Measurements from ENCODE around the gene PALMD.
A peak's percentile ranks its signal among the peaks of the same experiment; 100 is the strongest.

PALMD gene

DNA sequence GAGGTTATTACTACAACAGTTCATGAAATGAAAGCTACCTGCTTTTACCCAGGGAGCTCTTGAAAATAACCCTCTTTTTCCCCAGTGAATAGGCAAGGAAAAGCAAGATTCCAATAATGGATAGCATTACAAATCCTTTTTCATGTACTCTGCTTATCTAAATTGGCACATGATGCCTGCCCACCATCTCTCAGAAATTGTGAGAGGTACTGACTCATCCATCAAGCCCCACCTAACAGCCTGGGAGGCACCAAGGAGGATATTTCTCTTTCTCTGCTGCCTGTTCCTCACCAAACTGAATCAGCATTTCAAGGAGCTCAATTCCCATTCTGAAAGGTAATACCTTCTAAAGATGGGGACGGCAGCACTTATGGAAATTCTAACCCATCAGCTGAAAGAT, 34.4 kb downstream of the PALMD start:
- H3K4me3 ChIP-seq (ENCODE audit: low read length), result no peak overlapping the region
- TF ChIP-seq, protein P1, sequence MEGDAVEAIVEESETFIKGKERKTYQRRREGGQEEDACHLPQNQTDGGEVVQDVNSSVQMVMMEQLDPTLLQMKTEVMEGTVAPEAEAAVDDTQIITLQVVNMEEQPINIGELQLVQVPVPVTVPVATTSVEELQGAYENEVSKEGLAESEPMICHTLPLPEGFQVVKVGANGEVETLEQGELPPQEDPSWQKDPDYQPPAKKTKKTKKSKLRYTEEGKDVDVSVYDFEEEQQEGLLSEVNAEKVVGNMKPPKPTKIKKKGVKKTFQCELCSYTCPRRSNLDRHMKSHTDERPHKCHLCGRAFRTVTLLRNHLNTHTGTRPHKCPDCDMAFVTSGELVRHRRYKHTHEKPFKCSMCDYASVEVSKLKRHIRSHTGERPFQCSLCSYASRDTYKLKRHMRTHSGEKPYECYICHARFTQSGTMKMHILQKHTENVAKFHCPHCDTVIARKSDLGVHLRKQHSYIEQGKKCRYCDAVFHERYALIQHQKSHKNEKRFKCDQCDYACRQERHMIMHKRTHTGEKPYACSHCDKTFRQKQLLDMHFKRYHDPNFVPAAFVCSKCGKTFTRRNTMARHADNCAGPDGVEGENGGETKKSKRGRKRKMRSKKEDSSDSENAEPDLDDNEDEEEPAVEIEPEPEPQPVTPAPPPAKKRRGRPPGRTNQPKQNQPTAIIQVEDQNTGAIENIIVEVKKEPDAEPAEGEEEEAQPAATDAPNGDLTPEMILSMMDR (IDR thresholded peaks at IDR 0.05; ENCODE audit: insufficient read depth, low read depth, low read length, missing control alignments), result no peak
- DNase-seq (ENCODE audit: low read depth), result peak; percentile 54

DNA sequence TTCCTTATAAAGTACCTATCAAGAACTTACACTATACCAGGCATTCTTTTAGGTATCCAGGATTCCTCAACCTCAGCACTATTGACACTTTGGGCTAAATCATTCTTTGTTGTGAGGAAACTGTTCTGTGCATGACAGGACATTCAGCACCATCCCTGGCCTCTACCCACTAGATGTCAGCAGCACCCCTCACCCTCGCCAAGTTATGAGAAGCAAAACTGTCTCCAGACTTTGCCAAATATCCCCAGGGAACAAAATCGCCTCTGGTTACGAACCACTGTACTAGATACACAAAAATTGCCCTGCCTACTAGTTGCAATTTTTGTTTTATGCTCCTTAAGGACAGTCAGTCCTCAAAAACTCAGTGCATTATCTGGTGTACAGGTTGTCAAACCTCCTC, 35.7 kb downstream of the PALMD start:
- TF ChIP-seq, protein P1 (IDR thresholded peaks at IDR 0.05; ENCODE audit: insufficient read depth, low read depth, low read length, missing control alignments), result no peak
- DNase-seq (ENCODE audit: low read depth), result no peak
- no peak overlapping the region for H3K4me3 ChIP-seq (ENCODE audit: low read length)

DNA sequence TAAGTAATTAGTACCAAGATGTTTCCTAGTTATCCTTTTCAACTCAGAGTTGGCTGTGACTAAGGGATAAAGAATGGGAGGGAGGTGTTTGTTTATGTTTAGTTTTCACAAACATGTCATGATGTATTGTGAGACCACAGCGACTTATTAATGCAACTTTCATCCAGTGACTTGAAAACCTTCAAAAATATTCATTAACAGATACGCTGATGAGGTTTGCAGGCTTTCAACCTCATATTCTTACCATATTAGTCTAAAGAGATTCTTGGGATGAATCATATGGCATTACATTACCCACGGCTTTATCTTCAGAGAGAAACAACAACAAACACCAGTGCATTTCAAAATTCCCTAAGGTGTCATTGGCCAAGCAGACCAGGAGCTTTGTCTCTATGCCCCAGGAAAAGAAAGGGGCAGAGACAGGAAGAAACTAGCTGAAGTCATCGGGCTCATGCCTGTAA, 36.4 kb downstream of the PALMD start:
- TF ChIP-seq, protein P1 (IDR thresholded peaks at IDR 0.05; ENCODE audit: insufficient read depth, low read depth, low read length, missing control alignments), result no peak
- no peak overlapping the region for H3K4me3 ChIP-seq (ENCODE audit: low read length)
- peak; percentile 86 for DNase-seq (ENCODE audit: low read depth)

DNA sequence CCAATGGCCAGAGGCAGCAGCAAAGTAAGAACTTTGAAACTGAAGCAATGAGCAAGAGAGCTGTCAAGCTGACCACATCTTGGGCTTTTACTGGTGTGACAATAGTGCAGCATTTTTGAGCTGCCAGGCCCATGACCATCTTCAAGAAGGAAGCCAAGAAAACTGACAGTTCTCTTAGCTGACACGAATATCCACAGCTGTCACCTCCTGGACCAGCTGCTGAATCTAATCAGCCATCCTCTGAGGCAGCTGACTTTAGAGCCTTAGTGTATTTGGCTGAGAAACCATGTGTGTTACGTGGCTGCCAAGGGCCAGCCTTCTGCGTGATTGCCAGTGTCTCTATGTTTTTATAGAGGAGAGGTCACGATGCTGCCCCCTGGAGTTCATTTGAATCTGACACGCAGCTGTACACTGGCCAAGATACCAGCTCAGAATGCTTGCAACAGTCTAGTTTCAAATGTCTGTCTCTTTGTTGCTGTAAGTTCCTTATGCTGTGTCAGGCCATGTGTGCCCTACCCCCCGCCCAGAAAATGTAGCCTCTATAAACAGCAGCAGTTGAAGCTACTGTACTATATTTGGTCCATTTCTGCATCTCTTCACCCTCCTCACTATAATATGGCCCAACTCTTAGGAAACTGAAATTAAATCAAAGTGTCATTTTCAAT, 39.7 kb downstream of the PALMD start:
- H3K4me3 ChIP-seq (ENCODE audit: low read length), result no peak overlapping the region
- DNase-seq (ENCODE audit: low read depth), result peak; percentile 81
- TF ChIP-seq, protein P1 (IDR thresholded peaks at IDR 0.05; ENCODE audit: insufficient read depth, low read depth, low read length, missing control alignments), result peak; percentile 64

DNA sequence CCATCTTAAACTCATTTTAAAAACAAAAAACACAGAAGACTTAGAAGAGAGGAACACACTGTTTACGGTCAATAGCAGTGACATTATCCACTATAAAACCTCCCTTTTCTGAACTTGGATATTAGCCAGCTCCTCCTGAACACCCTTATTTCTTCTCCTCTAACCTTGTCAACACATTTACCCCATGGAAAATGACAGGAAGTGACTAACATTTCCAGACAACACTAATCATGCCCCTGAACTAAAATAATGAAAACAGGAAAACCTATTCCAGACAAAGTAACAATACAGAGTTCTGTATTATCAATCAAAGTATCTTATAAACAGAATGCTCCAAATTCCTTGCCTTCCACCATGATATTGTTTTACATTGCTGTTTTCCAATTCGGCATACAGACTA, 45.3 kb downstream of the PALMD start:
- TF ChIP-seq, protein P1 (IDR thresholded peaks at IDR 0.05; ENCODE audit: insufficient read depth, low read depth, low read length, missing control alignments), result no peak
- H3K4me3 ChIP-seq (ENCODE audit: low read length), result no peak overlapping the region
- peak; percentile 9 for DNase-seq (ENCODE audit: low read depth)

DNA sequence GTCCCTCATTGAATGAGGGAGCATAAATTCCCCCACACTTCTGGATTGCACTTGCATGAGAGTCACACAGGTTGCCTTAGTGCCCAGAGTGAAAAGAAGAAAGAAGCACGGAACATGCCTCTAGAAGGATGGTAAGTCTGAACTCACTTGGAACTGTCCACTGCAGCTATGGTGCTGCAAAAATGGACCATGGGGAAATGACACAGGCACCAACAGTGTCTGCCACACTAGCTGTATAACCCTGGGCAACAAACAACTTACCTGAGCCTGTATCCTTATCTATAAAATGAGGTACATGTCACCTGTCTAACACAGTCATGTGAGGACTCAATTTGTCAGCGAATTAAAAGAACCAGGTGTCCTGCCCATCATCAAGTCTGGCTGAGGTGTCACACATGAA, 50.7 kb downstream of the PALMD start:
- H3K4me3 ChIP-seq (ENCODE audit: low read length), result no peak overlapping the region
- no peak for DNase-seq (ENCODE audit: low read depth)
- TF ChIP-seq, protein P1 (IDR thresholded peaks at IDR 0.05; ENCODE audit: insufficient read depth, low read depth, low read length, missing control alignments), result no peak

DNA sequence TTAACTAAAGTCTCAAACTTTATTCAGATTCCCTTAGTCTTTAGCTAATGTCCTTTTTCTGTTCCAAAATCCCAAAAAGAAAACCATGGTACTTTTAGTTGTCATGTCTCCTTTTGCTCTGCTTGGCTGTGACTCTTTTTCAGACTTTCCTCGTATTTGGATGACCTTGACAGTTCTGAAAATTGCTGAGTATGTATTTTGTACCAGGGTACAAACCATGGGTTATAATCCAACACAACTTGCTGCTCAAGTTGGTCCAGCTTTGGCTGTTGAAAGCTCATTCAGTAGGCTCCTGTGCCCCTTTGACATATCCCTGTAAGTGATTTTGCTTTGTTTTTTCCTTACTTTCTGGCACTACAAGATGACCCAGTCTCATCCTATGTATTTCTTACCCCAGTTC, 51.7 kb downstream of the PALMD start:
- no peak overlapping the region for H3K4me3 ChIP-seq (ENCODE audit: low read length)
- DNase-seq (ENCODE audit: low read depth), result no peak
- TF ChIP-seq, protein P1 (IDR thresholded peaks at IDR 0.05; ENCODE audit: insufficient read depth, low read depth, low read length, missing control alignments), result no peak
